Activated CD4-positive, alpha-beta T cell treated with anti-CD3 and anti-CD28 coated beads, Interleukin-2, amount 50 U/mL, for 24 hours (primary cell): ENCODE results near the gene NBPF10.
"Not testable (repeated sequence)": the region's sequence is repeated elsewhere in the genome, so short reads cannot be mapped to it uniquely, and the experiment has no call there.

Source experiments
- DNase-seq, 2 donors: peaks; one replicate each; pipeline ENCODE4 v3.0.0-alpha.2; 2020; ENCODE audit warnings: low read depth in 1 of 2, low spot score in 1 of 2

Gene NBPF10

GRCh38 chr1:146144465-146144864 lies at the start of gene NBPF10:
NBPF10 (minus strand) TSS chr1:146144804; CDS start chr1:146144769, 35 bp downstream.
- not testable (repeated sequence) for DNase-seq

GRCh38 chr1:146174531-146174930 lies 29.9 kb upstream of the NBPF10 start:
- DNase-seq = not testable (repeated sequence)

- DNase-seq = not testable (repeated sequence)
These were observed 23.1 kb upstream of the NBPF10 start for GRCh38 chr1:146167740-146168139.

GRCh38 chr1:146167273-146167672 lies 22.7 kb upstream of the NBPF10 start:
- DNase-seq = not testable (repeated sequence)
